Mesodermal cell (in vitro differentiated cells): ENCODE results near the gene TTLL6.
A peak's percentile ranks its signal among the peaks of the same experiment; 100 is the strongest.

ENCODE experiments used
- H3K27ac ChIP-seq: 2 replicates; pipeline ENCODE4 v1.7.0; 2013; ENCODE audit warnings: mild to moderate bottlenecking, low read depth, low read length, moderate library complexity; ENCODE audit not compliant: severe bottlenecking
- H3K36me3 ChIP-seq: 2 replicates; pipeline ENCODE4 v1.7.1; 2013; ENCODE audit warnings: mild to moderate bottlenecking, low read length, moderate library complexity; ENCODE audit not compliant: control insufficient read depth, insufficient read depth
- H3K4me1 ChIP-seq: one replicate; pipeline ENCODE4 v1.7.1; 2013; ENCODE audit warnings: mild to moderate bottlenecking, low read length; ENCODE audit not compliant: insufficient read depth, control insufficient read depth, poor library complexity, severe bottlenecking
- H3K4me3 ChIP-seq: 2 replicates; pipeline ENCODE4 v1.7.0; 2013; ENCODE audit warnings: low read length, control low read depth, mild to moderate bottlenecking; ENCODE audit not compliant: insufficient read depth, poor library complexity, severe bottlenecking; ENCODE audit errors: extremely low read depth
- H3K9me3 ChIP-seq: 2 replicates; pipeline ENCODE4 v1.7.1; 2013; ENCODE audit warnings: mild to moderate bottlenecking, low read length, moderate library complexity; ENCODE audit not compliant: control insufficient read depth
- WGBS, 2 experiments: methylation state at CpG; one replicate each; pipeline ENCODE4 v1.1.5; 2013; ENCODE audit warnings: missing lambda C conversion rate in 2 of 2; ENCODE audit not compliant: insufficient coverage in 2 of 2; 5-methylcytosine and 5-hydroxymethylcytosine counted together

The TTLL6 gene

DNA sequence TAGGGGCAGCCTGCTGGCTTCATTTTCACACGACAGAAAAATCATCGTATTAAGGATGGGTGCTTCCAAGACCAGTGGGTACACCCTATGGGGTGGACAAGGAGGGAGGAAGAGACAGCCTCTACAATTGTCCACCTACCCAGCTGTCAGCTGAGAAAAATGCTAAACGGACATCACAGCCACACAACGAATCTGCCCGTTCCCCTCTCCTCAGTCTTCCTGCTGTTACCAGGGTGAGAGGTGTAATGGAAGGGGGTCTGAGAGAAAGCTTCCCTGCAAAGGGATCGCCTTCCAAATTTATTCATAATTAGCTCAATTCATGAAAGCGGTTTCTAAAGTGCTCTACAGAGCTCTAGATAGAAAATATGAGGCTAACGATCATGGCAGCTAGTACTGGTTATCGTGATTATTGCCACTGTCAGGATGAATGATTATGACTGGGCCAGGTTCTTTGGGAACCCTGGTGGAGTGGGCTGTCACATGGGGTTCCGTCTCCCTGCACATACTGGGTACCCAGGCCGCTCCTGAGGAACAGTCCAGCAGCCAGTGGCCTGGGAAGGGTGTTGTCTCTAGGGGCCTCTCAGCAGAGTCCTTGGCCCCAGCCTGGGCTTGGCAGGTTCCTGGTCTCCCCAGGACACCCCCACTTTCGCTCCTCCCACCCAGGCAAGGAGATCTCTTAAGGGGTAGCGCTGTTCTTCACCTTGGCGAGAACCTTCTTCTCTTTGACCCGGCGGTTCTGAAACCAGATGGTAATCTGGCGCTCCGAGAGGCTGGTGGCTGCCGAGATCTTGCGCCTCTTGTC is 90.7 kb downstream of the TTLL6 start:
- Histone ChIP-seq H3K36me3 (no peaks in the 10 kb centered on the region), H3K27ac (no peak overlapping the region), H3K4me3 (no peak overlapping the region), H3K9me3 (no peaks in the 10 kb centered on the region), H3K4me1 (peaks cover 20% of the 10 kb centered on the region)
- WGBS, 2 experiments = 59 to 64% methylated on average over 13 to 16 of the region's 20 CpGs

DNA sequence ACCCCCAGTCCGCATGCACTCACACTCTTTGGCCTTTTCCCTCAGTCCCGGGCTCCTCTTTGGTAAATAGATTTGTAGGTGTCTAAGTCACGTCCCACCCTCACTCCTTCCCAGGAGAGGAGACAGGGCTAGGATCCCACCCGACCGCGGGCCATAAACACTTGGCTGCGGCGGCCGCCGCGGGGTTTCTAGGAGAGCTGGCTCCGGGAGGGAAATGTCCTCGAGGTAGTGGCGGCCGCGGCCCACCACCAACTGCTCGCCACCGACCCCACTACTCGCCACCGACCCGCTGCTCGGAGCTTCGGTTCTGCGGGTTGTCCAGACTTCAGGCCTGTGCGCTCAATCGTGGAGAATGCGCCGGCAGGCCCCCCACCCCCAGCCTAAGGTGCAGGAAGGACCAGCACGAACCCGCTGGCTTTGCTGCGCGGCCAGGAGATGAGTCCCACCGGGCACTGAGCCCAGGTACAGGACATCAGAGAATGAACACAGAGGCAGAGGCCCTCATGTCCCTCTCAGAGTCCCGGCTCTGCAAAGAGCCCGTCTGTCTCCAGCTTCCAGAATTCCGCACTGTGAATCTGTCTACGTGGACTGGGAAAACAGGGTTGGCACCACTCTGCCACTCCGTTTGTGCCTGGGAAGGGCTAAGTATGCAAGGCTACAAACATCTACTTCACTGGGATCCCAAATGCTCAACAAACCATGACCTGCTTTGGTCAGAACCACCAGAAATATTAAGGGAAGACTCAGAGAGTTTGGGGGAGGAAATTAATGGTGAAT is 91.6 kb downstream of the TTLL6 start:
- peaks cover 20% of the 10 kb centered on the region for H3K4me1 ChIP-seq
- no peak overlapping the region for H3K4me3 ChIP-seq
- H3K27ac ChIP-seq = no peak overlapping the region
- WGBS, 2 experiments = 34% methylated on average over 20 to 24 of the region's 38 CpGs
- no peaks in the 10 kb centered on the region for H3K9me3 ChIP-seq
- no peaks in the 10 kb centered on the region for H3K36me3 ChIP-seq

DNA sequence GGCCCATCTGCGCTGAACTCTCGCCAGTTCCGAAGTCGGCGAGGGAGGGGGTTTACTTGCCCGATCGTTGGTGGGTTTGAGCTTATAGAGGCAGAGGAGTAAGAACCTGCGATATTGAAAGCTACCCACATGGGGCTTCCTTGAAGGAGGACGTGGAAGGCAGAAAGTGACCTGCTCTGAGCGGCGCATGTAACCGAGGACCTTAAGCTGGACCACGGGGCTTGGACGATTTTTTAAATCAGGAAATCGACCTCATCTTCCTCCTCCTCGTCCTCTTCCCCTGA is 92.1 kb downstream of the TTLL6 start:
- H3K4me3 ChIP-seq = no peak overlapping the region
- H3K36me3 ChIP-seq = no peaks in the 10 kb centered on the region
- H3K4me1 ChIP-seq = peaks cover 24% of the 10 kb centered on the region
- no peaks in the 10 kb centered on the region for H3K9me3 ChIP-seq
- whole genome bisulfite sequencing, 2 experiments = 27% methylated on average over 7 to 8 of the region's 16 CpGs
- H3K27ac ChIP-seq = no peak overlapping the region

DNA sequence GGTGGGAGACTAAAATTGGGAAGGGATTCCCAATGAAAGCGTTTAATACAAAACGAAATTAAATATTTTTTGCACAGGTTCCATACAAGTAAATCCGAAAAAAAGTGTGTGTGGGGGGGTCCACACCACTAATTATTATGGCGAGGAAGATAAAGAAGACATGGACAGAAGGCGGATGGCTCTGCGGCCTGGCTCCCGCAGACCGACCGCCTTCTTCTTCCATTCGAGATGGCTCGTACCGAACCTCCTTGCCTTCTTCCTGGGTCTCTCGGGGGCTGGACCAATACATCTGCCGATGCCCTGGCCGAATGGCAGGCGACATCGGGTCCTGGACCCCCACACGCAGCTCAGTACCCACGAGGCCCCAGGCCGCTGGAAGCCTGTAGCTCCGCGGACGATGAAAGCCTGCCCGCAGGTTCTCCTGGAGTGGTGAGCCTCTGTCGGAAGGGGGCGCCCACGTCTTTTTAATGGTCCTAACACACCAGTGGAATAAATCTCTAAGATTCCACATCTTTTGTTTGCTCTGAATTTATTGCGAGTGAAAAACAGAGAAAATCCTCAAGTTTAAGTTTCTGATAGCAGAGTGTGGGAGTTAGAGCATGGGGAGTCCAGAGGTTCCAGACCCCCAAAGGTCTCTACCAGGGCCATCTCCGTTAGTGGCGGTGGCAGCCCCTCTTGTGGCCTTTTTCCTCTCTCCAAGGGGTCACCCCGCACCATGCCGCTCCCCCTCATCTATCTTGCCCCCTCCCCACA is 92.6 kb downstream of the TTLL6 start:
- Histone ChIP-seq H3K36me3 (no peaks in the 10 kb centered on the region), H3K4me1 (peaks cover 26% of the 10 kb centered on the region), H3K9me3 (no peaks in the 10 kb centered on the region), H3K4me3 (no peak overlapping the region), H3K27ac (no peak overlapping the region)
- 8 to 27% methylated on average over 7 to 23 of the region's 32 CpGs for WGBS, 2 experiments

DNA sequence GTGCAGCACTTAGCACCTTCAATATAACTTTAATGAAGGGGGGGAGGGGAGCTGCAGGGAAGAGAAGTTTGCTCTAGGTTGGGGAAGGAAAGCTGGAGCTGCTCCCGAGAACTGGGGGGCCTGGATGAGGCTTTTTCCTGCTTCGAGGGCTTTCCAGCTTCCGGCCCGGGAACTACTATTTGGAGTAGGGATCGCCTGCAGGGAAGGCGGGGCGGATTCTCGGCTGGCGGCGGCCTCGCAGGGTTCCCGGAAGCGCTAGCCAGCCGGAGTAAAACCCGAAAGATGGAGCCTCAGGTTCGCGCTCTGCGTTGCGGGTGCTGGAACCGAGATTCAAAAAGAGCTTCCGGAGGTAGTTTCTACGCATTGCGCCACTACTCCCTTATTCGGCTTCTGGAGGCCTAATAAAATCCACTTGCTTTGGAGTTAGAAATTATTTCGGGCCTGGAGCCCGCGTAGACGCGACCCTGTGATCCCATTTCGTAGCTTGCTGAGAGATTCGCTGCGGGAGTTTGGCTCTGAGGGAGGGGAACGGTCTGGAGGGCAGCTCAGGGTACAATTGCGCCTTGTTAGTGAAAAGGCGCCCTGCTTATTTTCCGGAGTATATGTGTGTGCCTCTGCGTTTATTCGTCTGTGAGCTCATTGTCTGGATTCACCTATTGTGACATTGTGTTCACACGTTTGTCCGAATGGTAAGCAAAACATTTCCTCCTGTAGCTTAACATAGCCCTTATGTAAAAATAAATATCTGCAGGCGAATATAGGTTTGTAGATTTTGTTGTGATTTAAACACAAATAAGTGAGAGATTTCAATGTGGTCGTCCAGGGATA is 93.4 kb downstream of the TTLL6 start:
- 2 to 4% methylated on average over 35 to 37 of the region's 42 CpGs for WGBS, 2 experiments
- peaks cover 24% of the 10 kb centered on the region for H3K4me1 ChIP-seq
- H3K36me3 ChIP-seq = no peaks in the 10 kb centered on the region
- H3K27ac ChIP-seq = no peak overlapping the region
- peak overlapping the region; percentile 30 for H3K4me3 ChIP-seq
- H3K9me3 ChIP-seq = no peaks in the 10 kb centered on the region

DNA sequence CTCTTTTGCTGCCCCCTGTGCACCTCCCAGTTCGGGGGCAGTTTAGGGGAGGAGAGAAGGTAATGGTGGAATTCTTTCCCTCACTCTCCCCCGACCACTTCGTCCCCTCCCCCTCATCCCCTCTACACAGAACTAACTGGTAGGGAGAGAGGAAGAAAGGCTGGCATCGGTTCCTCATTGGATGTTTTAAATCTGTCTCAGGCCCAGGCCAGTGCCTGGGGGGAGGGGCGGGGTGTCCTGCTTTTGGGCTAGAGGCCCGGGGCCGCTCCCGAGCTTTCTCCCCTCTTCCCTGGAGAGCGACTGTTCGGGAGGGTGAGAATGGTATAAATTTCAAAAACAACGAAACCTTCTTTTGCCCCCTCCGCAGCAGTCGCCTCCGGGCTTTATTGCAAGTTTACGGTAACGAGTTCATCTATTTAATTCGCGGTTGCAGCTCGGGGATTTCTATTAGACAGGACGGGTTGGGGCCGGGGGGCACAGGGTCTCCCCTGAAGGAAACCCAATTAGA is 94.1 kb downstream of the TTLL6 start, which contains the start of gene PRAC2:
PRAC2 (plus strand) TSS at position 271 of the 508 bp plus-strand sequence. CDS start 1,226 bp downstream, outside the sequence.
- H3K4me1 ChIP-seq = peaks cover 24% of the 10 kb centered on the region
- WGBS, 2 experiments = 3 to 6% methylated on average over 7 to 8 of the region's 21 CpGs
- no peaks in the 10 kb centered on the region for H3K36me3 ChIP-seq
- H3K4me3 ChIP-seq = peak within 1 kb of the TSS; percentile 30
- H3K9me3 ChIP-seq = no peaks in the 10 kb centered on the region
- no peak within 1 kb of the TSS for H3K27ac ChIP-seq

DNA sequence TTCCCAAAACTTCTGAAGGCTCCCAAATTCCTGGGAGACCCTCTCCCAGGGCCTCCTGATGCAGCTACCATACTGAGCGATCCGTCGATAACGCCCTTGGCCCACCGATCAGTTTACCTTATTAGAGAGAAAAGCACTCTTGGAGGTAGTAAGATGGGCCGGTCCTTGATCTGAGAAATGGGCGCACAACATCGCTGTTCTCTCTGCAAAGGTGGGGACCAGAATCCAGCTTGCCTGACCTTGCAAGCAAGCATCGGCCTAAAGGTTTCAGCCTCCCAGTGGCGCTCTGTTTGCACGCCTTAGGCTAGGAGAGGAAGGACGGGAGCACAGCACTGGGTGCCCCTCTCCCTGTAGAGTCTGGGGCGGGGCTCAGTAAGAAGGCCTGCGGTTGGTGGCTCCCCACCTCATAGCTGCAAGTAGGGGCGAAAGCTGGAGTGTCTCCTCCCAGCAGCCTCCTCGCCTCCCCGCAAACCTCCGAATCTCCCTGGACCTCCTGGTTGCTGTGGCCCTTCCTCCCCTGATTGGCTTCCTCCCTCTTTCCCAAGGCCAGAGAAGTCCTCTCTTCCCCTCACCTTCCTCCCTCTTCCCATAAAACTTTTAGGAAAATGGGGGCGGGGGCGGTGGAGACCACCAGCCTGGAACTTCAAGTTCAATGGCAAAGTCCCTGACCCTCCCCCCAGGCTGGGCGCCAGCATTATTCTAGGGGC is 94.7 kb downstream of the TTLL6 start, which contains the start of gene PRAC1:
PRAC1 (minus strand) TSS at position 318 of the 707 bp plus-strand sequence; CDS start at position 192, 126 bp downstream.
- Histone ChIP-seq H3K36me3 (no peaks in the 10 kb centered on the region), H3K9me3 (no peaks in the 10 kb centered on the region), H3K4me3 (peak within 1 kb of the TSS; percentile 30), H3K27ac (no peak within 1 kb of the TSS), H3K4me1 (peaks cover 24% of the 10 kb centered on the region)
- 42 to 44% methylated on average over 11 to 20 of the region's 21 CpGs for WGBS, 2 experiments

DNA sequence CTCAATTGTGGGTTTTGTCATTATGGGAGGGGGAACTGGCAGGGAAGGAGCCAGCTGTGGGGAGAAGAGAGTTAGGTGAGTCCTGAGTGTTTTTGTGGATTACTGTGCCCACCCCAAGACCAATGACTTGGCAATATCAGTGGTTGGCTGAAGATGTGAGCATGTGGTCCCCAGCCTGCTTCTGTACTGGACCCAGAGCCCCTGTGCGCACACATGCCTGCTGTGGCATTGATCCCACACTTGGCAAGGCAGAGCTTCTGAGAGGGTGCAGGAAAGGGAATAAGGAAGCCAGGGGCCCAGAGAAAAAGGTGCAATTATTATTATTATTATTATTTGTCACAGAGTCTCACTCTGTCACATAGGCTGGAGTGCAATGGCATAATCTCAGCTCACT is 96.0 kb downstream of the TTLL6 start:
- Histone ChIP-seq H3K9me3 (no peaks in the 10 kb centered on the region), H3K4me1 (peaks cover 24% of the 10 kb centered on the region), H3K36me3 (no peaks in the 10 kb centered on the region), H3K4me3 (no peak overlapping the region), H3K27ac (no peak overlapping the region)
- 80 to 100% methylated on average over 1 of the region's 1 CpG for WGBS, 2 experiments

DNA sequence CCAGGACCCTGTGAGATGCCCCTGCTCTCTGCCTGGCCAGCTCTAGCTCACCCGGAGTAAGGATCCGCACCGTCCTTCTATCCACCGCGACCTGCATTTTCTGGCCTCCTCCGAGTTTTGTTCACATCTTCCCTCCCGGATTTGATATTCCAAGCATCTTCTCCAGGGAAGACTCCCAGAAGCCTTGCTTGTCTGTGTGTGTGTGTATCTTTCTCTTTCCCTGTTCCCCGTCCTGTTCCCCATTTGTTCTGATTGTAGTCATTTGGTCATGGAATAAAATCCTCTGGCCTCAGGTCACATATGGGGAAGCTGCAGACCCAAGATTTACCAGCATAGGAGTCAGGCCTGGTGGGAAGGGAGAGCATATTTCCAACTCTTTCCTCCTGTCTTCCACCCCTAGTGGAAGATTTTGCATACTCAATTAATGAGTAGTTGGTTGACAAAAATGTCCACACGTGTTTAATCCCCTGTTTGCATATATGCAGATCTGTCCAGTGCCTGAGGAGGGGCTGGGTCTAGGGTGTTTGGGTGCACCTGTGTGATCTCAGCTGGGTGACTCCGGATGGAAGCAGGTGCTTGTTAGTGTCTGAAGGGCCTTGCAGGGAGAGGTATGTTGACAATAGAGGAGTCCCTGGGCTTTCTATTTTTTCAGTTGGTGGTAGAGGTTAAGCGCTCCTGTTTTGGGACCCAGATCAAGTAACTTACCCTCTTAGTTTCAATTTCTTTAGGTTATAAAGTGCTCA is 96.6 kb downstream of the TTLL6 start:
- Histone ChIP-seq H3K27ac (no peak overlapping the region), H3K9me3 (no peaks in the 10 kb centered on the region), H3K4me3 (no peak overlapping the region), H3K36me3 (no peaks in the 10 kb centered on the region), H3K4me1 (peaks cover 24% of the 10 kb centered on the region)
- WGBS, 2 experiments = 21% methylated on average over 10 of the region's 11 CpGs; no CpG with 5 or more reads in 1 of the 2 experiments
